EL (cell line): Measurements from ENCODE around the gene TGDS.

Experiments
- DNase-seq: peaks from one replicate; pipeline ENCODE4 v3.0.0-alpha.2; 2016

TGDS gene

DNA sequence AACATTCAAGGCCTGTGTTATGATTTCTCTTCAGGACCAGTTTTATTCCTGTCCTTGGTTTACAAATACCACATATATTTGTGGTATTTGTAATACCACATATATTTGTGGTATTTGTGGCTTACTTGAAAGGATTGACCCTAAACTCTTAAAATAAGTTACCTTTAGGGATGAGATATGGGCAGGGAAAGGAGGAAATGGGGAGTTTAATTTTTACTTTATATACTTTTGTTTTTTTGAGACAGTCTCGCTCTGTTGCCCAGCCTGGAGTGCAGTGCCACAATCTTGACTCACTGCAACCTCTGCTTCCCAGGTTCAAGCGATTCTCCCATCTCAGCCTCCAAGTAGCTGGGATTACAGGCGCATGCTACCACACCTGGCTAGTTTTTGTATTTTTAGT is 2.3 kb upstream of the TGDS start:
- DNase-seq: peak; percentile 16

GRCh38 chr13:94596575-94596971 is 621 bp upstream of the TGDS start:
- no peak for DNase-seq

DNA sequence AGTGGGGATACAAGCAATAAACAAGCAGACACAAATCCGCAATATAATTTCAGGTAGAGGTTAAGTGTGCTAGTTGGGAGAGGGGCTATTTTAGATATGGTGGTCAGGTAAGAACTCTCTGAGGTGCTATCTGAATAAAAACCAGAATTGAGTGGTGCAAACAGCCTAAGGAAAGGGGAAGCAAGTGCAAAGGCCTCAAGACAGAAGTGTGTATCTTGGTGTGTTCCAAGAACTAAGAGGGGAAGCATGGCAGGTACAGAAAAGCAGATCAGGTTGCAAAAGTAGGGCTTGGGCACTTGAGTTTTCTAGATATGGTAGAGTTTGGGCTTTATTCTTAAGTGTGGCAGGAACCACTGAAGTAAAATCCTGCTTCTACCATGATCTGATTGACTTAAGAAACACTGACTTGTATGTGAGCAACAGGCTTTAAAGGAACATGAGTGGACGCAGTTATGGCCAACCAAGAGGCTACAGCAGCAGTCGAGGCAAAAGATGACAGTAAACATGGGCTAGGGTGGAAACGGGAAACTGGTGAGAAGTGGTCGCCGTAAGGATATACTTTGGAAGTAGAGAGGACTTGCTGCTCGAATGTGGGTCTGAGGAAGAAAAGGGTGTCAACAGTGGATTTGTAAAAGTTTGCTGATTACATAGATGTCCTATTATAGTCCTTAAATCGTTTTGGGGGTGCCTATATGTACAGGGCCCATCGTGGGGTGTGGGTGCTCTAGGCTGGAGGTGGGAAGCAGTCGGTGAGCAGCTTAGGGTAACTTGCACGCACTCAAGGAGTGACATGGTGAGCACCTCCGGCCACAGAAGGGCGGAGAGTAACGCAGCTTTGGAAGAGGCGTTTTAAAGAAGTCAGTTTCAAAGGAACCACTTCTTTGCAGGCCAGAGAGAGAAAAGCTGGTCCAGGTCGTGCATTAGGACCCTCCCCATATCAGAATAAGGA is 677 bp downstream of the TGDS start:
- DNase-seq: peak; percentile 30

DNA sequence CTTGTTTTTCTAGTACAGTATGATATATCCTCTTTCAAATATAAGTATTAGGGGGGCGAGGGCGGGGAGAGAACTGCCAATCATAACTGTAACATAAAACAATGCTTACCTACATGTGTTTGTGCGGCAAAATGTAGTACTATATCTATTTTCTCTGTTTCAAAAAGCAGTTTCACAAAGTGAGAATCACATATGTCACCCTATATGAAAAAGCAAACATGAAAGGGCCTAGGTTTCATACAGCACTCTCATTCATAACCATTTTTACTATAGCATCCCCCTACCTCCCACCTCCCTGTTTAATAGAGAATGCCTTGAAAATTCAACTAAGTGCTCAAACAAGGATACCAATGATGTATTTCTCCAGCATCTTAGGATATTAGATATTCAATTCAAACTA is 5.2 kb downstream of the TGDS start:
- no peak for DNase-seq

DNA sequence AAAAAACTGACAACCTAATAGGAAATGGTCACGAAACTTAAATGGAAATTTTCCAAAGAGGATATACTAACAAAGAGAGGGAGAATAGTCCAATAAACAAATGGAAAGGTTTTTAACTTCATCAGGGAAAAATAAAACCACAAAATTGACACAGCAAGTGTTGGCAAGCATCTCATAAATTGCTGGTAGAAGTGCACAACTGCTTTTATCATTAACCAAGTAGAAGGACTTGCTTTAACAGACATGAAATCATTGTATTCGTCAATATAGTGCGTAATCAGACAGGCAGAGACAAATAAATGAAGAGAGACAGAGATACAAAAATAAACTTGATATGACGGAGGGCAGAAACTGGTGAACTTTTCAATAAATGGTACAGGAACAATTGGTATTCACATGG is 7.4 kb downstream of the TGDS start:
- DNase-seq: no peak

GRCh38 chr13:94586371-94586770 is 9.6 kb downstream of the TGDS start:
- no peak for DNase-seq

DNA sequence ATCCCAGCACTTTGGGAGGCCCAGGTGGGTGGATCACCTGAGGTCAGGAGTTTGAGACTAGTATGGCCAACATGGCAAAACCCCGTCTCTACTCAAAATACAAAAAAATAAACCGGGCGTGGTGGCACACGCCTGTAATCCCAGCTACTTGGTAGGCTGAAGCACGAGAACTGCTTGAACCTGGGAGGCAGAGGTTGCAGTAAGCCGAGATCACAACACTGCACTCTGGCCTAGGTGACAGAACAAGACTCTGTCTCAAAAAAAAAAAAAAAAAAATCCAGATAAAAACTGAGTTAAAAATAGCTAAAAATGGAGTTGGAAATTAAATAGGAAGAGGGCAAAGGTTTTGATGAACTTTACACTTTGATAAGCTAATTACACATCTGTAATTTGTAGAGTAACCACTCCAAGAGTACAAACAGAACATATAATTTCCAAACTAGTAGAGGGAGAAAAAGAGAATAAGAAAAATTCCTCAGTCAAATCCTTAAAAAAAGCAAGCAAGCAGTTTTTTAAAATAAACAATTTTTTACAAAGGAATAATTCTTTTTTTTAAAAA is 10.3 kb downstream of the TGDS start:
- DNase-seq: no peak

DNA sequence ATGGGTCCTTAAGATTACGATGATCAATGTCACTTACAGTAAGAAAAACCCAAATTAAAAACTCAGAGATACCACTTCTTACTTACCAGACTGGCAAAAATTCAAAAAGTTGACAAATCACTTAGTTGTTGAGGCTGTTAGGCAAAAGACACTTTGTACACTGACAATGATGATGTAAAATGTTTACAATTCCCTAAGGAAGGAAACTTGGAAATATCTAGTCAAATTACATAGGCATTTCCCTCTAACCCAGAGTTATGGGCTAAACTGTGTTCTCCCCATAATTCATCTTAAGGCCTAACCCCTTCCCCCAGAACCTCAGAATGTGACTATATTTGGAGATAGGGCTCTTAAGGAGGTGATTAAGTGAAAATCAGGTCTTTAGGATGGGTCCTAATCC is 12.0 kb downstream of the TGDS start:
- DNase-seq: no peak

GRCh38 chr13:94579063-94579462 is 16.9 kb downstream of the TGDS start:
- DNase-seq: no peak

DNA sequence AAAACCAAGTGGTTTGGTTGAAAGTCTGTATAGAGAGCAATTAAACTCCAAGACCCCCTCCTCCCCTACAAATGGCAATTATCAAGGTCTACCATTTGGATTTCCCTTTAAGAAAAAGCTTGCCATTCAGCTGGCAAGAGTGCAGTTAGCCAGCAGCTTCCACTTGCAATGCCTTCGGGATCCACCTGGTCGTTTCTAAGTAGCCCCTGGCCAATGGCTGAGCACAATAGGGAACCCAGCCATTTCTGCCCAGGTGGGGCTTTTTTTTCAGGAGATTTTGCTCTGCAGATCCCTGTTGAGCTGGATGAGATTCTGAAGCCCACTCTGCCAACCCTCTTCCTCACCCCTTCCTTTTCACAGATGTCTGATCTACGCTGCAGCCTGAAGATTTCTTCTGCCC is 26.3 kb downstream of the TGDS start:
- no peak for DNase-seq

DNA sequence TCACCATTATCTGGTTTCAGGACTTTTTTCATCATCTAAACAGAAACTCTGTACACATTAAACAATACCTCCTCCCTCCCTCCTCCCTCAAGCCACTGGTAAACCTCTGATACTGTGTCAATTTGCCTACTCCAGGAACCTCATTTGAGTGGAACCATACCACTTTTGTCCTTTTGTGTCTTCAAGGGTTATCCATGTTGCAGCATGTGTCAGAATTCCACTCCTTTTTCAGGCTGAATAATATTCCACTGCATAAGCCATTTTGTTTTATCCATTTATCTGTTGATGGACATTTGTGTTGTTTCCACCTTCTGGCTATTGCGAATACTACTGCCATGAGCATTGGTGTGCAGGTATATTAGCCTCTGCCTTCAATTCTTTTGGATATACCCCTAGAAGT is 27.5 kb downstream of the TGDS start:
- DNase-seq: no peak

- no peak for DNase-seq
Observed at GRCh38 chr13:94567581-94567980, 28.4 kb downstream of the TGDS start.

DNA sequence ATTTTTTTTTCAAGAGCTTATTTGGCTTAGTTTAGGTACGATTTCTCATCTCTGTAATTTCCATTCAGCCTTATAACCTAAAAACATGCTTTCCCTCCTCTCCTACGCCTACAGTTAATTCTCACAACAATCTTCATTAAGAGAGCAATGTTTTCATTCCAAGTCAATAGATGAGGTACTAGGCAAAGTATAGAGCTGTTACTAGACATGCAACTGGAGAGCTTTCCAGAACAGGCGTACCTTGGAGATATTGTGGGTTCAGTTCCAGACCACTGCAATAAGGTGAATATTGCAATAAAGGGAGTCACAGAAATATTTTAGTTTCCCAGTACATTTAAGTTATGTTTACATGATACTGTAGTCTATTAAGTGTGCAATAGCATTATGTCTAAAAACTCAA is 34.8 kb downstream of the TGDS start:
- no peak for DNase-seq

- DNase-seq: no peak
Observed at GRCh38 chr13:94560116-94560515, 35.8 kb downstream of the TGDS start.

- no peak for DNase-seq
Observed at GRCh38 chr13:94559222-94559795, 36.6 kb downstream of the TGDS start.

DNA sequence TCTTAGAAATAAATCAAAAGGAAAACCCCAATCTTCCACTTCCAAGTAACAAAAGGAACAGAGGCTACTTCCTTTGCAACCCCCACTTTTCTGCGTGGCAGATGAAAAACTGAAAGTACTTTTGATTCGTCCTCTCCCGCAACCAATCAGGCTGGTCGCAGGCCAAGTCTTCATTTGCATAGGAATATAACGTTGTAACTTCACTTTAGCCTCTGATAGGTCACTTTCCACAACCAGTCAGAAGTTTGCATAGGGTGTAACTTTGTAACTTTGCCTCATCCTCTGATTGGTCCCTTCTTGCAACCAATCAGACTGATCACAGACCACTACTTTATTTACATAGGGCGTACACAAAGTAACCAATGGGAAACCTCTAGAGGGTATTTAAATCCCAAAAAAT is 37.2 kb downstream of the TGDS start:
- no peak for DNase-seq

DNA sequence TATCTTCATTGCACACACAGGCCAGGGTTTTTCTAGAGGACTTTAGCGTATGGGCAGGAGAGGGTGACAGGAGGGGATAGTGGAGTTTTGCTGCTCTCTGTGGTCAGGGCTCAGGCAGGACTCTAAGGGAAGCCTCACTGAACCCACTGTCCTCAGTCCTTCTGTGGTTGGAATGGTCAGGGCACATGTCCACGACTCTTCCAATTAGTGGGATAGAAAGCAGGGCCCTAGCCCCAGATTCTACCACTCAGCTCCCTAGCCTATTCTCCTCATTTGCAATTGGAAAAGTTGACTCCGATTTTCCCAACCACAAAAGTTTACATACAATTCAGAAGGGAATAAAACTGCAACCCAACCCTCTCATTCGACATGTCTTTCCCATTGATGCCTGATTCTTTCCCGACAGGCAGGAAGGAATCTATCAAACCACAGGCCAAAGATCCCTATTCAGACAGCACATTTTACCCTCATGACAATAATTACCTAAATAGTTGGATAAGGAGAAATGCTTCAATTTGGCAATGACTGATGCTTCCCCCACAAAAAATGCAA is 38.2 kb downstream of the TGDS start:
- DNase-seq: no peak

DNA sequence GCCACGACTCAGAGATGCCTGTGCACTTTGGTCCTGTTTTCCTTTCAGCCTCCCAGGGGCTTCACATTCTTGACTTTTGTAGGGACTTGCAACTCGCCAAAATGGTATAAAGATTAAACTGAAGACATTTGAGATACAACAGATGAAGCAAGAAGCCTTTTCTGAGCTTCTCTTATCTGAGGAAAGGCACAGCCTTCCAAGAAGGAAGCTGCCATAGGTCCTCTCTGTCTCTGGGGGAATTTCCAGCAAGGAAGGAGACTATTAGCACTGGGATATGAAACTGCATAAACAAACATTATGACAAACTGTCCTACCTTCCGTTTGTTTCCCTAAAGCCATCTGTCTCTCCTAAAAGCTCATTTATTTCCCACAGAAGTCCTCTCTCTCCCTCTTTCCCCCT is 39.3 kb downstream of the TGDS start:
- DNase-seq: no peak

DNA sequence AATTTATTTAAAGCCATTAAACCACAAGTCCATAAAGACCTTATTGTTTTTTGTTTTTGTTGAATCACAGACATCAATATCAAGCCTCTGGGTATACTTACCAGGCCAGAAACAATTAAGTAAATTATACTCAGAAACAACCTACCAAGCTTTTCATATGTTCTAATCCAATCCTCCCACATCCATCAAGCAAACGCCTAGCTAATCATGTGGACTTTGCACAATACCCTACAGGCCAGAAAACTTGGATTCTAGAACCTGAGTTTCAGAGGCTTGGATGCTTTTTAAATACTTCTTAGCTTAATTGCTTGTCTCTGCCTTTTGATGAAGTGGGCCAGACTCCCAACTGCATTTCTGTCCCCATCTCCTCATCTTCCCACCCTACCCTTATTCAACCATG is 39.9 kb downstream of the TGDS start:
- no peak for DNase-seq

DNA sequence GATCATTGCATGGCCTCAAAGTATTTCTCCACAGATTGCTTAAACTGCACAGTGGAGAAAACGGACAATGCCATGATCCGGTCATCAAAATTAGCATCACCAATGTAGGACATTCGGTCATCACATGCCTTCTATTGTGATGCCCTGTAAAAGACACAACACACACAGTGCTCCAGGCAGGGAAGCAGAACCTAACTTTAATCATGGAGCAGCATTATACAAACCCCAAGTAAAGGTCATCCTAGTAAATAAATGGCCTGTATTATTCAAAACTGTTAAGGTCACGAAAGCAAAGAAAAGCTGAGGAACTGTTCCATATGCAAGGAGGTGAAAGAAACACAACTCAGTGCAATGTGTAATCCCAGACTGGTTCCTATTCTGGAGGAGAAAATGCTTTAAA is 42.2 kb downstream of the TGDS start:
- no peak for DNase-seq

DNA sequence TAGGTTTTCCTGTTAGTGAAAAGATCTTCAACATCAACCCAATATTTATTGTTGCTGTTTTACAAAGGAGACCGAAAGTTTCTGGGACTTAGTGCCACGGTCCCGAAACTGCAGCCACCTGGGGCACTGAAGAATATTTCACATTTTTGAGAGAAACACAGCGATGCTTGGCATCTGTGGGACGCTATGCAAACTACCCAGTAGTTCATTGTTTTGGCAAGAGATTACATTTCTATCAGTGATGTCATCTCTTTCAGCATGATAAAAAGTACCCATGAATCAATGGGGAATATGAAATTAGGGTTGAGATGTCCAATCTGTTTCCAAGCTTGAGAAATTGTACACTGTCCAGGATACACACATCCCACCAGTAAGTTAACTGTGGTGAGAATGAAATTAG is 43.9 kb downstream of the TGDS start:
- DNase-seq: no peak

DNA sequence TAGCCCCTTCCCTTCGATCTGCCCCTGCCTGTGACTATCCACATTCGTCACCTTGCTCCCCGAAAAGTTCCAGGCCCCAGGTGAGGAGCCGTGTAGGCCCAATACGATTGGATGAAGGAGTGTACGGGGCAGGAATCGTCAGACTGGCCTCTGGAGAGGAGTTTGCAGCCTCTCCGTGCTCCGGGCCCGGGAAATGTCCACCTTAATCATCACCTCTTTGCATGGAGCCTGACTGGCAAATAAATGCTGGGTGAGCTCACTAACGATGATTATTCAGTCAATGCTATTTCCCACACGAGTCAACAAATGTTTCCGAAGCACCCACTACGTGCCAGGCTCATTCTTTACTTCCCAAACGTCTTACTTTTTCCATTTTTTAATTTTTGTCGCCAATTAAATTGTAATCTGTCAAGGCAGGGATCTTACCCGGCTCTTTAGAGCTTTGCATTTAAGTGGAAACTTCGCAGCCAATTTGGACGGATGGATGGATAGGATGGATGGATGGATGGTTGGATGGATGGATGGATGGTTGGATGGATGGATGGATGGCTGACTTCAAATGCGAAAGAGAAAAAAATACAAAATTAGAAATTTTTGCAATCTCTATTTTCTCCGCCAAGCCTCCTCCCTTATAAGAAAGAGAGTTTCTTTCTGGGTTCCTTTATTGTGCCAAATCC is 45.8 kb downstream of the TGDS start:
- DNase-seq: peak; percentile 57
